Mucosa of gallbladder (tissue), 1 donor: Measurements from ENCODE around the gene CNGA2. TPM values are rescaled to one million over a fixed set of nuclear protein-coding genes. Genes with fewer than 3 reads are reported as not detected.

Source experiments
- total RNA-seq: library from RNA; stranded (reverse); gene quantifications from one replicate; pipeline ENCODE4 v1.2.1, GENCODE V29; 2021
- donor health status: DM: no; HTN: no; CAD: no.

CNGA2 gene
- total RNA-seq, 1 donor from 2014 or later, result not detected

Other genes starting within 250 kb of the CNGA2 start
- not detected for gene PASD1, start 171.1 kb upstream of the CNGA2 start, total RNA-seq
- 0.46 TPM for gene PRRG3, start 39.3 kb upstream of the CNGA2 start, total RNA-seq
- gene FATE1, start 18.7 kb upstream of the CNGA2 start, total RNA-seq, result 0.52 TPM
- gene MAGEA4, start 178.1 kb downstream of the CNGA2 start, total RNA-seq, result not detected
- 85.0 TPM for gene GABRE, start 239.9 kb downstream of the CNGA2 start, total RNA-seq